Measurements from ENCODE around the gene ARHGEF37.

DNA sequence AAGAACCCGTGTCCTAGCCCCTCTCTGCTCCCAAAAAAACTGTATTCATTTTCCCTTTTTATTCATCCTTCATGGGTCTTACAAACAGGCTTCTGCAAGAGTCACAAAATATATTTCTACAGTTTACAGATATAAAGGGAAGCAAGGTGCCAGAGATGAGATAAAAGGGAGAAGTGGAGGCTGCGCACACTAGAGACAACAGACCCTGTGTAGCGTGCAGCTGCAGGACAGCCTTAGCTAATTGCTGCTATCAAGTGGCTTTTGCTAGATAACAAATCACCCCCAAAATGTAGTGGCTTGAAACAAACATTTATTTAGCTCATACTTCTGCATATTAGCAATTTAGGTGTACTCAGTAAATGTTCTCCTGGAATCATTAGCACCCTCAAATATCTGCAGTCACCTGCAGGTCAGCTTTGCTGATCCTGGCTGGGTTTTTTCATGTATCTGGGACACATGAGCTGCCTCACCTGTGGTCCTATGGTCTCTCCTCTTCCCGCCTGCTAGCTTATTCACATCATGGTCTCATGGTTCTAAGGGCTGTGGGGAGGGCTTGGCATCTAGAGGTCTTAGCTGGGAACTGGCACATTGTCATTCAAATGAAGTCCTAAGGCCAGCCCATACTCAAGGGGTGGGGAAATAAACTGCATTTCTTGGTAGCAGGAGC, 29.4 kb downstream of the ARHGEF37 start:
- TF ChIP-seq, protein P1, sequence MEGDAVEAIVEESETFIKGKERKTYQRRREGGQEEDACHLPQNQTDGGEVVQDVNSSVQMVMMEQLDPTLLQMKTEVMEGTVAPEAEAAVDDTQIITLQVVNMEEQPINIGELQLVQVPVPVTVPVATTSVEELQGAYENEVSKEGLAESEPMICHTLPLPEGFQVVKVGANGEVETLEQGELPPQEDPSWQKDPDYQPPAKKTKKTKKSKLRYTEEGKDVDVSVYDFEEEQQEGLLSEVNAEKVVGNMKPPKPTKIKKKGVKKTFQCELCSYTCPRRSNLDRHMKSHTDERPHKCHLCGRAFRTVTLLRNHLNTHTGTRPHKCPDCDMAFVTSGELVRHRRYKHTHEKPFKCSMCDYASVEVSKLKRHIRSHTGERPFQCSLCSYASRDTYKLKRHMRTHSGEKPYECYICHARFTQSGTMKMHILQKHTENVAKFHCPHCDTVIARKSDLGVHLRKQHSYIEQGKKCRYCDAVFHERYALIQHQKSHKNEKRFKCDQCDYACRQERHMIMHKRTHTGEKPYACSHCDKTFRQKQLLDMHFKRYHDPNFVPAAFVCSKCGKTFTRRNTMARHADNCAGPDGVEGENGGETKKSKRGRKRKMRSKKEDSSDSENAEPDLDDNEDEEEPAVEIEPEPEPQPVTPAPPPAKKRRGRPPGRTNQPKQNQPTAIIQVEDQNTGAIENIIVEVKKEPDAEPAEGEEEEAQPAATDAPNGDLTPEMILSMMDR (conservative IDR thresholded peaks at IDR 0.05) = no peak
- TF ChIP-seq ZFX (IDR thresholded peaks at IDR 0.05) = no peak
